GM19452 (cell line): ENCODE measurements around the gene SLC27A1.
"Not testable (repeated sequence)": the region's sequence is repeated elsewhere in the genome, so short reads cannot be mapped to it uniquely, and the experiment has no call there.

Experiments used
- ATAC-seq: cut with Tn5 transposase; IDR thresholded peaks from one replicate; pipeline ENCODE4 v1.9.1; 2021; ENCODE audit not compliant: unreplicated experiment

The SLC27A1 gene

GRCh38 chr19:17456127-17456526, 14.2 kb upstream of the SLC27A1 start:
- no peak for ATAC-seq

GRCh38 chr19:17457616-17458015, 12.7 kb upstream of the SLC27A1 start:
- no peak for ATAC-seq

GRCh38 chr19:17458970-17459369, 11.4 kb upstream of the SLC27A1 start:
- ATAC-seq, result no peak

DNA sequence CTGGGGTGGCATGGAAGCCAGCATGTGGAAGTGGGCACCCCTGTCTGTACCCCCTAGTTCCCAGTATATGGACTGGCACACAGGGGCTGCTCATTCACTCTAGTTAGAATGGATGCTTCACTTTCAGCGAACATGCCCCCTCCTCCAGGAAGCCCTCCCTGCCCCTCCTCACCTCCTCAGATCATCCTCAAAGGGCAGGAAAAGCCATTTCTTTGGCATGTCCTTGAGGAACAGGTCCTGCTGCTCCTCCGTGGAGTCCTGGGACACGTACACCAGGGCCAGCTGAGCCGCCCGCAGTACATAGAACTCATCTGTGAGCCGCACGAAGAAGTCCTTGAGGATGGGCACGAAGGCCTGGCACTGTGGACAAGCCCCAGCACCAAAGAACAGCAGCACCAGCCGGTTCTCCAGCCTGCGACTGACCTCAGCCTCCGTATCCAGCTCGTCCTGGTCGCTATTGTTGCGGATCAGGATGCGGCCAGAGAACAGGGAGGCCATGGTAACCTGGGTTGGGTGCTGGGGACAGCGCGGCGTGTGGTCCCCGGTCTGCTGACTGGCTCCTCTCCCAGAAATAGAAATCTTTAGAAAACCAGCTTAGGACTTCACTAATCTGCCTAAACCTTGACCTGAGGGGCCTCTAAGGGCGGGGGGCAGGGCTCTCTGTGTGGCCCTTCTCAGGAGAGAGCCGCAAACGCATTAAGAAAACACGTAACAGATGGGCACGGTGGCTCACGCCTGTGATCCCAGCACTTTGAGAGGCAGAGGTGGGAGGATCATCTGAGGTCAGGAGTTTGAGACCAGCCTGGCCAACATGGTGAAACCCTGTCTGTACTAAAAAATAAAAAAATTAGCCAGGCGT, 9.7 kb upstream of the SLC27A1 start, which contains the start of gene NXNL1:
Gene NXNL1, minus strand, starts transcription at position 555 of the 859 bp plus-strand sequence. Its CDS starts 57 bp downstream, at position 498.
- no peak for ATAC-seq

DNA sequence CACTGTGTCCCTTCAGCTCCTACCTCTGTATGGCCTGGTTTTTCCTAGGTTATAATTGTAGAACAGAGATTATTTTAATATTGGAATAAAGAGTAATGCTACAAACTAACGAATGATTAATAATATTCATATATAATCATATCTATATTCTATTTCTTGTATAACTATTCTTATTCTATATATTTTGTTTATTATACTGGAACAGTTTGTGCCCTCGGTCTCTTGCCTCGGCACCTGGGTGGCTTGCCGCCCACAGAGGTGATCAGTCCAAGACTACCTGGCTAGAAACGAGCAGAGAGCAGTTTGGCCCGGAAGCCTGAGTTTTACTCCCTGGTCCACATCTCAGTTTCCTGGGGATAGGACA, 3.9 kb upstream of the SLC27A1 start:
- ATAC-seq, result no peak

DNA sequence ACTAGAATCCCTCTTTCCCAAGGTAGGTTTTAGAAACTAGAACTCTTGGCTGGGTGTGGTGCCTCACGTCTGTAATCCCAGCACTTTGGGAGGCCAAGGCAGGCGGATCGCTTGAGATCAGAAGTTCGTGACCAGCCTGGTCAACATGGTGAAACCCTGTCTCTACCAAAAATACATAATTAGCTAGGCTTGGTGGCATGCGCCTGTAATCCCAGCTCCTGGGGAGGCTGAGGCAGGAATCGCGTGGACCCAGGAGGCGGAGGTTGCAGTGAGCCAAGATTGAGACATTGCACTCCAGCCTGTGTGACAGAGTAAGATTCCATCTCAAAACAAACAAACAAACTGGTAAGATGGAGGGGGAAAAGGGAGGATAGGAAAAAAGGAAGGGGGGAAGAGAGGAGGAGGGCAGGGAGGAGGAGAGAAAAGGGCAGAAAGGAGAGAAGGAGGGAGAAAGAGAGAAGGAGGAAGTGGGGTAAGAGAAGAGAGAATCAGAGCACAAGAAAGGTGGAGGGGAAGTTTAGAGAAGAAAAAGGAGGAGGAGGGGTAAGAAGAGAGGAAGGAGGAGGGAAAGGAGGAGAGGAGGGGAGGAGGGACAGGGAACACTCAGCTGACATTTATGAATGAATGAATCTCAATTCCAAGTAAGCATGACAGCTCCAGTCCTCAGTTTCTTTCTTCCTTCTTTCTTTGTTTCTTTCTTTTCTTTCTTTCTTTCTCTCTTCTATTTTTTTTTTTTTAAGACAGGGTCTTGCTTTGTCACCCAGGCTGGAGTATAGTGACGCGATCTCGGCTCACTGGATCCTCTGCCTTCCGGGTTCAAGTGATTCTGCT, 2.6 kb upstream of the SLC27A1 start:
- ATAC-seq, result no peak

- ATAC-seq, result no peak
These were observed 1.8 kb upstream of the SLC27A1 start for GRCh38 chr19:17468302-17469091.

GRCh38 chr19:17469092-17469480, 1.2 kb upstream of the SLC27A1 start:
- no peak for ATAC-seq

DNA sequence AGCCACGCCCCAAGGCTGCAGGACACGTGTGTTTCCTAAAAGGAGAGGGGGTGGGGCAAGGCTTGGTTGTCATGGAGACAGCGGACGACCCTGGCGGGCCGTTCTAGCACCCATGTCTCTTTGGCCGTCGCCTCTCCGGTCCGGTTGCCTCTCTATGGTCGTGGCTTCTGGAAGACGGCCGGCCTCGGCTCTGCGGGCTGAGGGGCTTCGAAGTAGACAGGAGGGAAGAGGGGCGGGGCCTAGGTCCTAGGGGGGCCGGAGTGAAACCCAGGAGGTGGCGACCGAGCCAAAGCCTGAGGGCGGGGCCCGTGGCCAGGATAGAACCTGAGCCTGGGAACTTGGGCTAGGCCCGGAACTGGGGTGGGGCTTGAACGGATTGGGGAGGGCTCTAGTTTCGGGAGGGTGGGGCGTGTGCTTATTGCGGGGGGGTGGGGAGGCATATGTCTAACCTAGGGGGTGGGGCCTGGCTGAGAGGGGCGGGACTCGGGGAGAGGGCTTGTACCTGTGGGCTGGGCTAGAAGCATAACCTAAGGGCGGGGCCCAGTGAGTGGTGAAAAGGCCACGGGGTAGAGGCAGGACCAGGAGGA, 750 bp upstream of the SLC27A1 start:
- ATAC-seq, result peak; percentile 51

- ATAC-seq, result no peak
These were observed 1.2 kb downstream of the SLC27A1 start for GRCh38 chr19:17471410-17472125.

- ATAC-seq, result no peak
These were observed 2.7 kb downstream of the SLC27A1 start for GRCh38 chr19:17473041-17473440.

DNA sequence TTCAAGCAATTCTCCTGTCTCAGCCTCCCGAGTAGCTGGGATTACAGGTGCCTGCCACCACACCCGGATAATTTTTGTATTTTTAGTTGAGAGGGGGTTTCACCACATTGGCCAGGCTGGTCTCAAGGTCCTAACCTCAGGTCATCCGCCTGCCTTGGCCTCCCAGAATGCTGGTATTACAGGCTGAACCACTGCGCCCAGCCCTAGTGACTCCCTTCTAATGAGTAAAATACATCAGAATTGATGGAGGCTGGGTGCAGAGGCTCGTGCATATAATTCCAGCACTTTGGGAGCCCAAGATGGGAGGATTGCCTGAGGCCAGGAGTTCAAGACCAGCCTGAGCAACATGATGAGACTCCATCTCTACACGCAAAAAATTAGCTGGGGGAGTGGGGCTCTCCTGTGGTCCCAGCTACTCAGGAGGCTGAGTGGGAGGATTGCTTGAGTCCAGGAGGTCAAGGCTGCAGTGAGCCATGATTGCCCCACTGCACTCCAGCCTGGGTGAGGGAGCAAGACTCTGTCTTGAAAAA, 4.8 kb downstream of the SLC27A1 start:
- ATAC-seq, result not testable (repeated sequence)

- ATAC-seq, result no peak
These were observed 5.3 kb downstream of the SLC27A1 start for GRCh38 chr19:17475541-17476115.

DNA sequence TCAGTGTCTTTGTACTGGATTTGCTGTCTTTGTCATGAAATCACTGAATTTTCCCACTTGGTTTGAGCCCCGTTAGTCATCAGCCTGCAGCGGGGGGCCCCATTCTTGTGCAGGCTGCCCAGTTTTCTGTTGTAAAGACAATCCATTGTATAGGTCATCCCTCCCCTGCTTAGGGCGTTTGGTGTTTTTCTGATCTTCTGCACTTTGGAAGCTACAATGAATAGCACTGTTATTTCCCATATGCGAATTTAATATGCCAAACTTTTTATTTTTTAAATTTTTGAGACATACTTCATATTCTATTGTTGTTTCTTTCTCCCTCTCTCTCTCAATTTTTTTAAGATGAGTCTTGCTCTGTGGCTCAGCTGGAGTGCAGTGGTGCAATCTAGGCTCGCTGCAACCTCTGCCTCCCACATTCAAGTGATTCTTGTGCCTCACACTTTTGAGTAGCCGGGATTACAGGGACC, 9.0 kb downstream of the SLC27A1 start:
- no peak for ATAC-seq

GRCh38 chr19:17481986-17482385, 11.7 kb downstream of the SLC27A1 start:
- ATAC-seq, result no peak

GRCh38 chr19:17482877-17483604, 12.7 kb downstream of the SLC27A1 start:
- ATAC-seq, result no peak

DNA sequence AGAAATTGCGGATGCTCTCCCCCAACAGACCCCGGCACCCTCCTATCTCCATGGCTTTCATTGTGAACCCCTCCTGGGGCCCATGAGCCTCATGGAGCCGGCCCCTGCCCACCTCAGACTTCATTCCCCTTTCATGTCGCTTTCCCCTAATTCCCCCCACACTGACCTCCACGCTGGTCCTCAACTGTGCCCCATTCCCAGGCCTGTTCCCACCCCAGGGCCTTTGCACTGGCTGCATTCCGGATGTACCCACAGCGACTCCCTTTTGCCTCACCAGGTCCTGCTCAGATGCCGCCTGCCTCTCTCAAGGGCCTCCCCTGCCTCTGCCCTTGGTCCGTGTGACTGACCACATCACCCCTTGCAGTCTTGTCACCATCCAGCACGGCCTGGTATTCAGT, 13.3 kb downstream of the SLC27A1 start:
- ATAC-seq, result no peak

DNA sequence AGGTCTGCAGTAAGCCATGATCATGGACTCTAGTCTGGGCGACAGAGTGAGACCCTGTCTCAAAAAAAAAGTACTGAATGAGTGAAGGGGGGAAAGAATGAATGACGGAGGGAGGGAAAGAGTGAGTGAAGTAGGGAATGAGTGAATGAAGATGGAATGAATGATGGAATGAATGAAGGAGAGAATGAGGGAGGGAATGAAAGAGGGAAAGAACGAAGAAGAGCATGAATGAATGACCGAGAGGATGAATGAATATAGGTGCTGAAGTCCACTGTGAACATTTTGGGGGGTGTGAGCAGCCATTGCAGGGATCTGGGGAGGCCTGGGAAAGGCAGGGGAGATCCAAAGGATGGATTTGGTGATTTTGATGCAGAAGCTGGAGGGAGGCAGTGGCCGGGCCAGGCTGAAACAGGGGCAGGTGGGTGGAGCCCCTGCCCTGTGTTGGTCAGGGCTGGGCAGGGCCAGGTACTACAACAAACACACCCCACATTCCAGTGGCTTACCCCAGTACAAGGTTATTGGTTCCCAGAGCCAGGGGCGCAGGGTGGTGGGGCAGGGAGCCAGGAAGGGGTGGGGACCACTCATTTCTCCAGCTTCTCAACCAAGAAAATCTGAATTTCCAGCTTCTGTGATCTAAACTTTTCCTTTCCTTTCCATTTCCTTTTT, 14.3 kb downstream of the SLC27A1 start:
- ATAC-seq, result no peak
